GM19395 (cell line): ENCODE measurements around the gene LTBP1.

ENCODE experiments used
- ATAC-seq: cut with Tn5 transposase; IDR thresholded peaks from one replicate; pipeline ENCODE4 v1.9.1; 2021; ENCODE audit warnings: mild to moderate bottlenecking, moderate library complexity; ENCODE audit not compliant: unreplicated experiment

Gene LTBP1

GRCh38 chr2:32931945-32932709, 14.6 kb upstream of the LTBP1 start:
- ATAC-seq: no peak

GRCh38 chr2:32932825-32933755, 13.7 kb upstream of the LTBP1 start:
- ATAC-seq: no peak

DNA sequence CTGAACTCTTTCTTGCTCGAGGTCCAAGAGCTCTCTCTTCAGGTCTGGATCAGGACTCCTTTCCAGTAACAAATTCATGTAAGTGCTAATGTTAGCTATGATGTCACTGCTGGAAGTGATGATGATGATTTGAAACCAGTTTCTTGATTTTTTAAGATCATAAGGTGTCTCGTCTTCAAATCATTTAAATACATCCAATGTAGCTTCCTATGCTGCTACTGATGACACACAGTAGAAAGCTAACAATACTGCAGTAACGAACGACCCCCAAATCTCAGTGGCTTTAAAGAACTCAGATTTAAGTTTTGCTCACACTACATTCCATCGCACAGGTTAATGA, 13.0 kb upstream of the LTBP1 start:
- no peak for ATAC-seq

- no peak for ATAC-seq
Observed at GRCh38 chr2:32937602-32938448, 8.9 kb upstream of the LTBP1 start.

- no peak for ATAC-seq
Observed at GRCh38 chr2:32938934-32939333, 7.8 kb upstream of the LTBP1 start.

DNA sequence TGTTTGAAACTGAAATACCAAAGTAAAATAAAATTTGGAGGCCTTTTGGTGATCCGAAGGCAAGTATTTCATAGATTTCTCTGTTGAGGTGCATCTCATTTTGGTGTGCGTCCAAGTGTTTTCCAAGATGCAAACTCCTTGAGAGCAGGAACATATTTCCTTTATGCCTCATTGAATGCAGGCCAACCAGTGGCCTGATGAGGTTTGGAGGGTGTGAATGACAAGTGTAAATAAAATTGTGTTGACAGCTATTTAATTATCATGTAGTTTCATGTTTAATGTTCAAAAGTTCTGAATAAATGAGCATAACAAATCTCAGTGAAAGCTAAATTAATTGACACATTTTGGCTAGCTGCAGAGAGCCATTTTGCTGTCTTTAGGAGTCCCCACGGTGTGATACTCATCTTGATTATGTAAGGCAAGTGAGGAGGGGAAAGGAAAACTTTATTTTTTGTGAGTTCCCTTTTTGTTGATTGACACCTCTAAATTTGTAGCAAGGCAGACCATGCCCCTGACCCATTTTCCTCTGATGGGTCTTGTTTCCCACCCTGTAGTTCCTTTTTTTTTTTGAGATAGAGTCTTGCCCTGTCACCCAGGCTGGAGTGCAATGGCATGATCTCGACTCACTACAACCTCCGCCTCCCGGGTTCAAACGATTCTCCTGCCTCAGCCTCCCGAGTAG, 6.3 kb upstream of the LTBP1 start:
- ATAC-seq: no peak

DNA sequence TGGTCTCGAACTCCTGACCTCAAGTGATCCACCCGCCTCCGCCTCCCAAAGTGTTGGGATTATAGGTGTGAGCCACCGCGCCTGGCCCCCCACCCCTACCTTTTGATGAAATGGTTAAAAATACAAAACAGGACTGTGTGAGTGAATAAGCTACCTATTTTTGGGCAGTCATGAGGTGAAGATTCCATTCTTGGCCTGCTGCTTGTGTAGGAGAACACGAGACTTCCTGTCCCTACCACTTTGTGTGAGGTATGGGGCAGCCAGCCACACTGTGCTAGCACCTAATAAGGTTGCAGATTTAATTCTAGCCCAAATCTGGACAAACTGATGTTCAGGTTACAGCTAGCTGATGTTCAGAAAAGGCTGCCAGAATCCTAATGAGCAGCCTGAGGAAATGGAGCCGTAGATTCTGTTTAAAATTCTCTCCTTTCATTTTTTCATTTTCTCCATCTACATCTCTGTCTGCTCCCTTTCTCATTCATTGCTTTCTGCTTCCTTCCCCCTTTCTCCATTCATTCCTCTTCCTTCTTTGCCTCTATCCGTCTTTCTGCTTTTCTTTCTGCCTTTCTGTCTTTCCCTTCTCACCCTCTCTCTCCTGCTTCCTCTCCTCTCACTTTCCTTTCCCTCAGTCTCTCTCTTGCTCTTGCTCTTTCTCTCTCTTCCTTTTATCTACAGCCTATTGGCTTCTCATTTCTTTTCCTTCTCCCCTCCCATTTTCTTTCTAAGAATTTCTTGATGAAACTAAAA, 4.6 kb upstream of the LTBP1 start:
- ATAC-seq: no peak

- ATAC-seq: no peak
Observed at GRCh38 chr2:32942793-32943485, 3.8 kb upstream of the LTBP1 start.

DNA sequence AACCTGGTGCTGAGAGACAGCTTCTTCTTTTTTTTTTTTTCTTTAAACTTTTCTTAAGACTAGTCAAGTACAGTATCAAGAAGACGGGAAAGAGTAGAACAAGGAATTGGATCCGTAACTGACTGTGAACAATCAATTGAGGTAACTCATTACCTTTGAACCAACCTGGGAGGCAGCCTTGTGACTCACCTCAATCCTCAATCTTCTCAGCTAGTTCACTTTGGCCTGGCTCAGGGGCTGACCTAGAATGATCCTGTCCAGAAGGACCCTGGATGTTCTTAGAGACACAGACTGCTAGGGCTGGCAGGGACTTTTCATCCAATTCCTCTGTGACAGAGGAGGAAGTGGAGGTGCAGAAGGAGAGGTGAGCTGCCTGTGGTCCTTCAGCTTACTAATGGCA, 1.5 kb upstream of the LTBP1 start:
- ATAC-seq: no peak

GRCh38 chr2:32947076-32947483, 327 bp downstream of the LTBP1 start:
- ATAC-seq: peak; percentile 33

DNA sequence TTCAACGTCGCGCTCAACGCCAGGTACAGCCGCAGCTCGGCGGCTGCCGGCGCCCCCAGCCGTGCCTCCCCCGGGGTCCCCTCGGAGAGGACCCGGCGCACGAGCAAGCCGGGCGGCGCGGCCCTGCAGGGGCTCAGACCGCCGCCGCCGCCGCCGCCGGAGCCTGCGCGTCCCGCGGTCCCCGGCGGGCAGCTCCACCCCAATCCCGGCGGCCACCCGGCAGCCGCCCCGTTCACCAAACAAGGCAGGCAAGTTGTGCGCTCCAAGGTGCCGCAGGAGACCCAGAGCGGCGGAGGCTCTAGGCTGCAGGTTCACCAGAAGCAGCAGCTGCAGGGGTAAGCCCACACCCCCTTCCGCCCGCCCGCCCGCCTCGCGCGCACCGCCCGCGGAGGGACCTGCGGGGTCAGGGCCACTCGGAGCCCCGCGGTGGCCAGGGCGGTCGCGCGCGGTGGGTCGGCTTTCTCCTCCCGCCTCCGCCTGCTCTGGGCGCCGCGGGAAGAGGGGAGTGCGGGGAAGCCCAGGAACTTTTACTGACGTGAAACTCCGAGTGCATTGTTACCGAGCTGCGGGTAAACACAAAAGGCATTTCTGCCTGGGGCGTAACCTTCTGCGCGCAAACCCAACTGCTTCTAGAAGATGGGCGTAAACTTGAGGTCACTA, 861 bp downstream of the LTBP1 start:
- ATAC-seq: peak; percentile 24

DNA sequence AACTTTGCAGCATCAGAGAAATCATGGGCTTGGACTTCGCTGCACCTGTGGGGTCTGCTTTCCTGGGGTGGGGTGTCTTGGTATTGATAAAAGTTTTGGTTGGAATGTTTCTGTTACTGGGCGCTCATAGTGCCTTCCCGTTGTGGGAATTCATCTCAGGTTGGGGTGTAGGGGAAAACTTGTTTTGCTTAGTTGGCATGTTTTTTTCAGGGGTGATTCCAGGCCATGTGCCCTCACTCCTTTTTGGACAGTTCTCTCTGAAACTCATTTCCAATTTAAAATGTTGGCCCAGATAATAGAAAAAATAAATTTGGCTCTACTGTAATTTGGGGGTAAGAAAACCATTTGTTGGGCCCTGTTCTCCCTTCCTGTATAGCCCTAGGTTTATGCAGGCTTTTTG, 1.5 kb downstream of the LTBP1 start:
- ATAC-seq: no peak

DNA sequence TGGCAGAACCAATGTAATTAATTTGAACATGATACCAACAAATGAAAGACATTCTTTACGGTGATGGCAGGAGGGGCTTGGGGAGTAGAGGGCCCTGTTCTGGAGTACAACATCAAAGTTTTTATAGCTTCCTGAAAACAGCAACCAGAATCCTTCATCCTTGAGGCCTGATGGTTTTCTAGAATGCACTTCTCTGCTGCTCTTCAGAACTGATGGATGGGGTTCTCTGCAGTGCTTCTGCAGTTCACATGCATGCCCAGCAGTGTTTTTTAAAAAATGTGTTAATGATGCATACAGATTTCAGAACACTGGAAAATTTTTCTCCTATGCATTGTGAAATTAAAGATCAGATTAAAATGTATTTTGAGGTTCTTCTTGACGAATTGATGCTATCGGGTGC, 2.5 kb downstream of the LTBP1 start:
- no peak for ATAC-seq

GRCh38 chr2:32951672-32952071, 4.9 kb downstream of the LTBP1 start:
- no peak for ATAC-seq

DNA sequence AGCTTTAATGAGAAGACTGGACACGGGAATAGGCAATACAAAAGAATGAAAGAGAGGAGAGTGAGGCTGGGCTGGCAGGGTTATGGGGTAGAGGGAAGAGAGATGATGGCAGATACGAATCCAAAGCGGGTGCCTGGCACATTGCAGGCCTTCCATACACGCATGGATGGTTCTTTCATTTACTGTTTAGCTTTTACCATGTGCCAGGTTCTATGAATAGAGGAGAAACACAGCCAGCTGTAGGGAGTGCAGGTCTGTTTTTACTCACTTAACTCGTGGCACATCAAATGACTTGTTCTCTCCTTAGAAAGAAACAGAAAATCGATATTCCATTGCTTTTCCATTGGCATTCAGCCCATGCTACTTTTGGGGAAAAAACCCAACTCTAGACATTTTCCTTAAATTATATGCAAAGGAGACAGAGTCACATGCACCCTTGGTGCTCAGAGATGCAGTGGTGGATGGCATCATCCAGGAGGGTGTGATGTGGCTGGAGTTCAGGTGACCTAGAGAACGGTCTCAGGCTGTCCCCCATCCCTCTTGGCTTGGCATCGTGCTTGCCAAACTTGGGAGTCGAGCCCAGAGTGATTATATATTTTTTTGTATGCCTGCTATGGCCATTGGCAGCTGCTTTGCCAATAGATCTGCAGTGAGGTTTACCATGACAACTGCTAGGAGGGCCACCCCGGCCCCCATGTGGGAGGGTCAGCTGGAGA, 6.2 kb downstream of the LTBP1 start:
- no peak for ATAC-seq

GRCh38 chr2:32954206-32954605, 7.5 kb downstream of the LTBP1 start:
- no peak for ATAC-seq

DNA sequence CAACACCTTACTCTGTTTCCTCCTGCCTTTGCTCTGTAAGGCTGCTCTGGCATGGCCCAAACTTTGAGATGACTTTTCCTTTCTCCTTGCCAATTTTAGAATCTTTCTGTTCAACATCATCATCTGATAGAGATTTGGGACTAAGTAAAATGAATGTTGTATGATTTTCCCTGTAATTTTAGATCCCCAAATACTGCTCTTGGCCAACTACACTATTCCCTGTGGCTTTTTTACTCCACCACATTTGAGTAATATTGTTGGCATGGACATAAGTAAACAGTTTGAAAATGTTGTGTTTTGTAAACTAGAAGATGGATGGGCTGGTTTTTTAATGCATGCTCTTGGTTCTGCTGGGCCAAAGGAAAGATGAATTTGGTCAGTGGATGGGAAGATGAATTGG, 12.1 kb downstream of the LTBP1 start:
- no peak for ATAC-seq

DNA sequence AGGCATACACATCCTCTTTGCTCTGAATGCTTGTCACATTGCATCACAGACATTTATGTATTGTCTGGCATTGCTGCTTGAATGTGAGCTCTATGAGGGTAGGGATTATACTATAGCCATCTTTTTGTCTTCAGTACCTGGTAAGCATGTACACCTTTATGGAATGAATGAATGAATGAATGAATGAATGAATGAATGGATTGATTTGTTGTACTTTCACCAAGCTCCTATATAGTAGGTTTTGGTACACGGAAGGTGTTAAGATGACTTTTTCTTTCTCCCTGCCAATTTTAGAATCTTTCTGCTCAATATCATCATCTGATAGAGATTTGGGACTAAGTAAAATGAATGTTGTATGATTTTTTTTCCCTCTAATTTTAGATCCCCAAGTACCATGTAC, 13.5 kb downstream of the LTBP1 start:
- ATAC-seq: no peak
